ENCODE data around the gene SF3A2. TPM values are rescaled to one million over a fixed set of nuclear protein-coding genes. Genes with fewer than 3 reads are reported as not detected.

SF3A2 gene
- total and polyA plus RNA-seq, 2 experiments from 2014 or later: 21.2 to 75.3 TPM

GRCh38 chr19:2192862-2193261 is 43.8 kb upstream of the SF3A2 start:
- Histone ChIP-seq H3K9me2 (replicated peaks; ENCODE audit: insufficient read depth) (no peaks in the 10 kb centered on the region), H4K20me1 (ENCODE audit: insufficient read depth, poor library complexity, severe bottlenecking) (no peaks in the 10 kb centered on the region), H3K4me3 (no peak overlapping the region), H3K27ac (no peak overlapping the region), H3K27me3 (no peaks in the 10 kb centered on the region), H3K4me2 (no peak overlapping the region), H3K79me2 (peaks cover 28% of the 10 kb centered on the region), H2AFZ (no peak overlapping the region), H3K4me1 (ENCODE audit: insufficient read depth) (no peaks in the 10 kb centered on the region), H3K9me3 (ENCODE audit: low read depth) (no peaks in the 10 kb centered on the region), H3K36me3 (replicated peaks; ENCODE audit: insufficient read depth, low read depth) (no peaks in the 10 kb centered on the region)
- 98% methylated on average over 17 of the region's 17 CpGs for WGBS (ENCODE audit: low lambda C conversion rate, missing lambda C conversion rate)
- no peak for DNase-seq (ENCODE audit: low spot score)
- TF ChIP-seq EZH2phosphoT487 (IDR thresholded peaks at IDR 0.05; ENCODE audit: low read depth, severe bottlenecking, unreplicated experiment) (no peak), CTCF (IDR thresholded peaks at IDR 0.05; ENCODE audit: poor library complexity) (no peak)

- no peaks in the 10 kb centered on the region for H3K36me3 ChIP-seq (replicated peaks; ENCODE audit: insufficient read depth, low read depth)
- H3K4me2 ChIP-seq: no peak overlapping the region
- no peak overlapping the region for H2AFZ ChIP-seq
- H3K27ac ChIP-seq: no peak overlapping the region
- H3K9me3 ChIP-seq (ENCODE audit: low read depth): no peaks in the 10 kb centered on the region
- no peak for DNase-seq (ENCODE audit: low spot score)
- H3K4me3 ChIP-seq: no peak overlapping the region
- H3K79me2 ChIP-seq: peaks cover 29% of the 10 kb centered on the region
- peaks cover 2% of the 10 kb centered on the region for H4K20me1 ChIP-seq (ENCODE audit: insufficient read depth, poor library complexity, severe bottlenecking)
- TF ChIP-seq EZH2 (IDR thresholded peaks at IDR 0.05; ENCODE audit: borderline replicate concordance): no peak
- no peak for TF ChIP-seq EZH2phosphoT487 (IDR thresholded peaks at IDR 0.05; ENCODE audit: low read depth, severe bottlenecking, unreplicated experiment)
- no peak for TF ChIP-seq CTCF (IDR thresholded peaks at IDR 0.05; ENCODE audit: poor library complexity)
- over 99% methylated on average over 18 of the region's 18 CpGs for WGBS (ENCODE audit: low lambda C conversion rate, missing lambda C conversion rate)
- H3K4me1 ChIP-seq (ENCODE audit: insufficient read depth): no peaks in the 10 kb centered on the region
- H3K9me2 ChIP-seq (replicated peaks; ENCODE audit: insufficient read depth): no peaks in the 10 kb centered on the region
- H3K27me3 ChIP-seq: no peaks in the 10 kb centered on the region
These were observed 42.8 kb upstream of the SF3A2 start for GRCh38 chr19:2193807-2194206.

- H3K4me3 ChIP-seq: no peak overlapping the region
- H2AFZ ChIP-seq: no peak overlapping the region
- no peak overlapping the region for H3K27ac ChIP-seq
- WGBS (ENCODE audit: low lambda C conversion rate, missing lambda C conversion rate): 97% methylated on average over 18 of the region's 25 CpGs
- TF ChIP-seq EZH2phosphoT487 (IDR thresholded peaks at IDR 0.05; ENCODE audit: low read depth, severe bottlenecking, unreplicated experiment): no peak
- TF ChIP-seq EZH2 (IDR thresholded peaks at IDR 0.05; ENCODE audit: borderline replicate concordance): no peak
- no peak for TF ChIP-seq CTCF (IDR thresholded peaks at IDR 0.05; ENCODE audit: poor library complexity)
- H3K79me2 ChIP-seq: peaks cover 25% of the 10 kb centered on the region
- no peak overlapping the region for H3K4me2 ChIP-seq
- no peak for DNase-seq (ENCODE audit: low spot score)
- H3K4me1 ChIP-seq (ENCODE audit: insufficient read depth): no peaks in the 10 kb centered on the region
- peaks cover 9% of the 10 kb centered on the region for H4K20me1 ChIP-seq (ENCODE audit: insufficient read depth, poor library complexity, severe bottlenecking)
- no peaks in the 10 kb centered on the region for H3K9me2 ChIP-seq (replicated peaks; ENCODE audit: insufficient read depth)
- H3K27me3 ChIP-seq: no peaks in the 10 kb centered on the region
- H3K9me3 ChIP-seq (ENCODE audit: low read depth): no peaks in the 10 kb centered on the region
- no peaks in the 10 kb centered on the region for H3K36me3 ChIP-seq (replicated peaks; ENCODE audit: insufficient read depth, low read depth)
These were observed 42.0 kb upstream of the SF3A2 start for GRCh38 chr19:2194513-2195078.

Measured in hepatocyte (in vitro differentiated cells).